ENCODE measurements around the gene RHO. TPM values are rescaled to one million over a fixed set of nuclear protein-coding genes. Genes with fewer than 3 reads are reported as not detected.
"Not testable (repeated sequence)": the region's sequence is repeated elsewhere in the genome, so short reads cannot be mapped to it uniquely, and the experiment has no call there.

RHO gene
- total RNA-seq, 1 donor from 2014 or later: not detected

DNA sequence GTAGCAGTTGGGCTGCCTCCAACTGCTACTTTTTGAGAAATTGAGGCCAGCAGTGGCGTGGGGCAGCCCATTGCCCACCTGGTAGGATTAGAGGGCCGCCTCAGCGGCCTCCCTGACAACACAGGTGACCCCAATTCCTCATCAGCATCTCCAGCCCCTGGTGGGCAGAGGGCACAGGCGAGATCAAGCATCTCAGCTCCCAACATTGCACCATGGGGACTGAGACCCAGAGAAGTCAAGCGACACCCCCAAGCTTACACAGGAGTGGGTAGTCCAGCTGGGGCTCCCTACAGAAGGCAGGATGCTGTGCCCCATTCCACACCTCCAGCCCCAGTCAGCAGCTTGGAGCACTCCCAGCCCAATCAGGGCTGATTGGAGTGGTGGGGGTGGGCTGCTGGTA is 14.3 kb downstream of the RHO start:
- DNase-seq (ENCODE audit: low spot score): no peak

DNA sequence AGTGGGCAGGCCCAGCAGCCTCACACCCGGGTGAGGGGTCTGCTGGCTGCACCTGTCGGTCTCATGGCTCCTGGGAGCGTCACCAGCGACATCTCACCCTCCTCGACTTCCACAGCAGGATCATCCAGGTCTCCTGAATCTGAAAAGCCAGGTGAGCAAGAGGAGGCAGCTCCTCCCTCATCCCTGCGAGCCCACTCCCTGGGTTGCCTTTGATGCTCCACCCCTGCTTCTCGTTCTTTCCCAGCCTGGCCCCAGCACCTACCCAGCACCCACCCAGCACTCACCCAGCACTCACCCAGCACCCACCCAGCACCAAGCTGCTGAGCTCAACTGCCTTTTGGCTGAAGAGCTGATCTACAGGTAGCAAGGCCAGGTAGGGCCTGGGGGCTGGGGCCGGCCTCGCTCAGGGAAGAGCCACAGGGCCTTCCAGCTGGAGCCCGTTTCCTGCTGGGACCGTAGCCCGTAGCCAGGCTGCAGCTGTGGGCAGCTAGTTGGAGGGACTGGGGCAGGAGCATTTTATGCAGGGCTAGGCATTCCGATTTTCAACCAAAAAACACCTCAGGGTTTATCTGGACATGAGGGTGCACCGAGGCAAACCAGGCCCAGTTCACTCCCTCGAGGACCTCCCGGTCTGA is 14.8 kb downstream of the RHO start, which contains the start of gene H1-8:
Gene H1-8, plus strand, starts transcription at position 20 of the 635 bp plus-strand sequence. Its CDS starts 44 bp downstream, at position 64.
- no peak for DNase-seq (ENCODE audit: low spot score)

- no peak for DNase-seq (ENCODE audit: low spot score)
Observed at GRCh38 chr3:129543999-129544398, 15.6 kb downstream of the RHO start.

DNA sequence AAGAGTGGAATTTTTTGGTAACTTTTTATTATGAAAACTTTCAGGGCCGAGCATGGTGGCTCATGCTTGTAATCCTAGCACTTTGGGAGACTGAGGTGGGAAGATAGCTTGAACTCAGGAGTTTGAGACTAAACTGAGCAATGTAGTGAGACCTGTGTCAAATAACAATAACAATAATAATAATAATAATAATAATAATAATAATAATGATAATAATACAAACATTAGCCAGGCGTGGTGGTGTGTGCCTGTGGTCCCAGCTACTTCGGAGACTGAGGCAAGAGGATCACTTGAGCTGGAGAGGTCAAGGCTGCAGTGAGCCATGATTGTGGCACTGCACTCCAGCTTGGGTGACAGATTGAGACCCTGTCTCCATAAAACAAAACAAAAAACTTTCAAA is 17.5 kb downstream of the RHO start:
- DNase-seq (ENCODE audit: low spot score): not testable (repeated sequence)

DNA sequence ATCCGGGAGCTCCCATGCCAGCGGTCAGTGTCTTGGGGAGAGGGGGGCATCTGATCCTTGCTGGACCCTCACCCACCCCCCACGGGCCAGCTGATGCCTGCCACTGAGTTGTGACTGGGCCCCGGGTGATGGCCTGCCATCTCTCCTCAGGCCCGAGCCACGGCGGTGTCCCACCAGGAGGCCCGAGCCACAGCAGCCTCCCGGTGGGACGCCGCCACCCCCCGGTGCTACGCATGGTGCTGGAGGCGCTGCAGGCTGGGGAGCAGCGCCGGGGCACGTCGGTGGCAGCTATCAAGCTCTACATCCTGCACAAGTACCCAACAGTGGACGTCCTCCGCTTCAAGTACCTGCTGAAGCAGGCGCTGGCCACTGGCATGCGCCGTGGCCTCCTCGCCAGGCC is 18.8 kb downstream of the RHO start:
- no peak for DNase-seq (ENCODE audit: low spot score)

GRCh38 chr3:129548104-129548965 is 19.9 kb downstream of the RHO start:
- no peak for DNase-seq (ENCODE audit: low spot score)

DNA sequence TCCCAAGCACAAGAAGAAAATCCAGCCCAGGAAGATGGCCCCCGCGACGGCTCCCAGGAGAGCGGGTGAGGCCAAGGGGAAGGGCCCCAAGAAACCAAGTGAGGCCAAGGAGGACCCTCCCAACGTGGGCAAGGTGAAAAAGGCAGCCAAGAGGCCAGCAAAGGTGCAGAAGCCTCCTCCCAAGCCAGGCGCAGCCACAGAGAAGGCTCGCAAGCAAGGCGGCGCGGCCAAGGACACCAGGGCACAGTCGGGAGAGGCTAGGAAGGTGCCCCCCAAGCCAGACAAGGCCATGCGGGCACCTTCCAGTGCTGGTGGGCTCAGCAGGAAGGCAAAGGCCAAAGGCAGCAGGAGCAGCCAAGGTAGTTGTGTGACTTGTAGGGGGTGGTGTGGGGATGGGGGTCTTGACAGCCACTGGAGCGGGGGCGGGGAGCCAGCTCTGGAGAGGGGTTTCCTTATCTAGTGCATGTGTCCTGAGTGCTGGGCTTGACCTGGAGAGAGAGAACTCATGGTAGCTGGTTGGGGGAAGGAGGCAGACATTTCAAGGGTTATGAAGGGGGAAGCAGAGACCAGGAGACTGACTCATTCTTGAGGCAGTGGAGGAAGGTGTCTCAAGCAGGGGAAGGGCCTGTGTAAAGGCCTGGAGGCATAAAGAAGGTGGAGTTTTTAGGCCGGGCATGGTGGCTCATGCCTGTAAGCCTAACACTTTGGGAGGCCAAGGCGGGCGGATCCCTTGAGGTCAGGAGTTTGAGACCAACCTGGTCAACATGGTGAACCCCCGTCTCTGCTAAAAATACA is 20.8 kb downstream of the RHO start:
- DNase-seq (ENCODE audit: low spot score): no peak

GRCh38 chr3:129549805-129550204 is 21.4 kb downstream of the RHO start:
- DNase-seq (ENCODE audit: low spot score): no peak

- no peak for DNase-seq (ENCODE audit: low spot score)
Observed at GRCh38 chr3:129552287-129553050, 24.0 kb downstream of the RHO start.

- DNase-seq (ENCODE audit: low spot score): no peak
Observed at GRCh38 chr3:129553171-129553570, 24.7 kb downstream of the RHO start.

DNA sequence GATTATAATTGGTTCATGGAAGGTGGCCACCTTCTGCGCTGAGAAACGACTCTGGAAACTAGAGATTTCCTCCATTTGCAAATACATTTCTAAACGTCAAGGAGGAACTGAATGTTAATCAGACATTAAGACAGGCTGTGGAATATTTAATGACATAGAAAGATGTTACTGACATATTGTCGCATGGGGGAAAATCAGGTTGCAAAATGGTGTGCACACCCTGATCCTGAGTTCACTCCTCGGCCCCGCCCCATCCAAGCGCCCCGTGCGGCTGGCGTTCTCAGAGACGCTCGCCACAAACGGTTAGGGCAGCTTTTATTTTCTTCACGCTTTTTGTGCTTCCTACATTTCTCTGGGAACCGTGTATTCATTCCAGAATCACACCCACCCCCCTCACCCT is 25.3 kb downstream of the RHO start:
- DNase-seq (ENCODE audit: low spot score): no peak

DNA sequence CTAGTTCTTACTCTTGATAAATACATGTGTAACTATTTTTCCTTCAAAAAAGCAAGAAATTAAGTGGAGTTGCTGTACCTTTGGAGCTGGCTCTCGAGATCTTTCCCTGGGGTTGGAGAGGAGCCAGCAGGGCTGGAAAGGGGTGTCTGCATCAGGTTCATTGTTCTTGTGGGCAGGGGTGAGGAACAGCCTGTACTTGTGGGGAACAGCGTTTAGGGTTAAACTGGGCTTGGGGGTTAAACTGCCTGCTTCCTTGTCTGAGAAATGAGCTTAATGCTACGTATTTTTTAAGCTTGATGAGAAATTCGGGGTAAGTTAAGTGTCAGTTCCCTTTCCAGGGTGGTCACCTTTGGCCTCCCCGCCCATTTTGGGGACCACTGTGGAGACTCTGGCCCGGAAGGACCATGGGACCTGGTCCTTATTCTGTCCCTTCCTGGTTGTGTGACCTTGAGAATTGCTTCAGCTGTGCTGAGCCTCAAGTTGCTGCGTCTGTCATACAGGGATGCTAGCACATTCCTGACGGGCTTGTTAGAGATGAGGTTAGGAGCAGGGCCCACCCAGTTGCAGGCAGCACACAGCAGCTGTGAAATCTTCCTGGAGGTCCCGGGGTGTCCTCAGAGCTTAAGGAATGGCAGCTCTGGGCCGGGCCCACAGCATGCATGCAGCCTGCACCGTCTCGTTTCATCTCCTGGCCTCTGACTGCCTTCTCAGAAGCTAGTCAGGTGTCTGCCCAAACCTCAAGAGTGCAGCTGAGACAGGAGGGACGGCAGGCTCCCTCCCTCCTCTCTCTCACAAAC is 26.1 kb downstream of the RHO start:
- DNase-seq (ENCODE audit: low spot score): no peak

- DNase-seq (ENCODE audit: low spot score): no peak
Observed at GRCh38 chr3:129555153-129555550, 26.7 kb downstream of the RHO start.

DNA sequence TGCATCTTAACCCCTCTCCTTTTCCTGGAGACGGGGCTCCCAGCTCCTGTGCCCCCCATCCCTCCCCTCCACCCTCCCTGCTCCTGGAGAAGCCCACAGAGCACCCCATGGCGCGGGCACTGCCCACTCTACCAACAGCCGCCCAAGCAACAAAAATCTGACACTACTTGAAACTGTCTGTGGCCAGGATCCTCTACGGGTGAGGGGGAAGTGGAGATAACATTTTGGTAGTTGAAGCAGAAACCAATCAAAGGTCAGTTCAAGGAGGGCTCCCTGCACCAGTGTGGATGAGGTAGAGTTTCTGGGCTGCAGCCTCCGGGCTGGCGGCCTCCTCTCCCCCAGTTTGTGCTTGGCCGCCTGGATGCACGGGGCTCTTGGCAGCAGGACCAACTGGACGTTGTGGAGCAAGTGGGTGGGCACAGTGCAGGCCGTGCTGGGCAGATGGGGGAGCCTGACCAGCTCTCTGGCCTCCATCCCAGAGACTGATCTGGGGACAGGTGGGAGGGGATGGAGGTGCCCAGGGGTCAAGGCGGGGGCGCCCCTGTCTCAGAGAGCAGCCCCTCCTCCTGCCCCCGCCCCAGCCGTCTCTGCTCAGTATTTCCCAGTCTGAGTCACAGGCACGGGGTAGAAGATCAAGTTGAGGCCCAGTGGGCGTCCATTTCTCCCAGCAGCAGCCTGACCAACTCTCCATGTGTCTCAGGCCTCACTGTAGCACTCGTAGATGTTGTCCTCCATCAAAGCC is 27.3 kb downstream of the RHO start:
- DNase-seq (ENCODE audit: low spot score): no peak

DNA sequence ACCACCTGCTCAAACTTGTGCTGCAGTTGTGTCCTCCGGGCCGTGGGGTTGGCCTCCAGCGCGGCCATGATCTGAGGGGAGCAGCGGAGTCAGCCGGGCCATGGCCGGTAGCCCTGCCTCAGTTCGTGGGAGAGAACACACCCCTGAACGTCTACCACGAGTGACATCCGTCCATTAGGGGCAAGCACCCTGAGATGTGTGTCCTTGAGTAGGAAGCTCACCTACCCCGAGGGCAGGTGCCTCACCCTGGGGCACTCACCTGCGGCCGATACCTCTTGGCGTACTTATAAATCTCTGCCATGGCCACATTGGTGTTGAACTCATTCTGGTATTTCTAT is 27.9 kb downstream of the RHO start:
- no peak for DNase-seq (ENCODE audit: low spot score)

- no peak for DNase-seq (ENCODE audit: low spot score)
Observed at GRCh38 chr3:129556890-129557547, 28.6 kb downstream of the RHO start.

- no peak for DNase-seq (ENCODE audit: low spot score)
Observed at GRCh38 chr3:129557548-129557894, 29.1 kb downstream of the RHO start.

DNA sequence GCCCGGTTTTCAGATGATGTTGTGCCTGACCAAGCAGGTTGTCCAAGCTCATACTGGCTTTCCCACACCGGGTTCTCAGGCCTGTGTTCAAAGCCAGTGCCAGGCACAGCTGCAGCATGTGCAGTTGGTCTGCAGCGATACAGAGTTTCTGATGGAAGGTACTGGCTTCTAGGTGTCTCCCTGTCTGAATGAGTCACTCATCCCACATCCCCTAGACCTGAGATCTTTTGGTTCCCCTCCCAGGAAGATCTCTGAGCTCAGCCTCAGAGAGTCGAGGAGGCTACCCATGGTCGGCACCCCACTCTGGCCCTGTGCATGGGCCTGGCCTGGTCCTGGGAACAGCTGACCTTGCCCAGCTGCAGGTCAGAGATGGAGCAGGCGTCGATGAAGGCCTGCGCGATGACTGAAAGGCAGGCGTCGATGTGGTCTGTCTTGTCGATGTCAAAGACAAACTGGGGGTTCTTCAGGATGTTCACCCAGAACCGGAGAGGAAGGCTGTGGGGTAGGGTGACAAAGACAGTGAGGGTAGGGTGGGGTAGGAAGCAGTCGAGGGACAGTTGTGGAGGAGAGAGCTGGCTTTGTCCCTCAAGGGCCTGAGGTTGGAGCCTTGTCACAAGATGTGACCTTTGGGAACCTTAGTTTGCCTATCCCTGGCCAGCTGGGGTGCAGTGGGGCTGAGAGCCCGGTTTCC is 29.8 kb downstream of the RHO start:
- DNase-seq (ENCODE audit: low spot score): no peak

Data from mesenteric fat pad (tissue), 1 donor.